Adrenal gland (tissue), 5 donors: ENCODE data around the gene CEP131.
"Not testable (repeated sequence)": the region's sequence is repeated elsewhere in the genome, so short reads cannot be mapped to it uniquely, and the experiment has no call there.

ENCODE experiments used
- POLR2A ChIP-seq, 2 donors: fragments of 450-650 bp; IDR thresholded peaks; one replicate each; pipeline ENCODE4 v1.6.1; 2017; ENCODE audit warnings: antibody characterized with exemption in 2 of 2, mild to moderate bottlenecking in 2 of 2, moderate library complexity in 1 of 2
- TF ChIP-seq, protein P1 (sequence below), 6 experiments: fragments of 450-650 bp in 4 of 6; fragments of 200-600 bp in 2 of 6; sonication (generic) in 1 of 6; IDR thresholded peaks; 1 replicate in 5 of 6; 2 replicates in 1 of 6; pipeline versions ENCODE4 v1.5.1 to v1.8.0; 2016 to 2021; ENCODE audit warnings: antibody characterized with exemption in 6 of 6, mild to moderate bottlenecking in 2 of 6, moderate library complexity in 1 of 6
- donor health status: DM: no; HTN: no; CAD: no.

DNA sequence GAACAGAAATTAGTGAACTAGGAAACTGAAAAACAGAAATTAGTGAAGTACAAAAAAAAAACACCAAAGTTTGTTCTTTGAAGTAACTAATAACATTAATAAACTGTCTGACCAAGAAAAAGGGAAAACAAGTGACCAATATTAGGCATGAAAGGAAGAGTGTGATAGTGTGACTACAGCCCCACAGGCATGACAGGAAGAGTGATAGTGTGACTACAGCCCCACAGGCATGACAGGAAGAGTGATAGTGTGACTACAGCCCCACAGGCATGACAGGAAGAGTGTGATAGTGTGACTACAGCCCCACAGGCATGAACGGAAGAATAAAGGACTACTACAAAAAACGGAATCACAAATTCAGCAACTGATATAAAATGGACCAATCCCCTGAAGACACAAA is 4.9 kb upstream of the CEP131 start:
- TF ChIP-seq, protein P1, sequence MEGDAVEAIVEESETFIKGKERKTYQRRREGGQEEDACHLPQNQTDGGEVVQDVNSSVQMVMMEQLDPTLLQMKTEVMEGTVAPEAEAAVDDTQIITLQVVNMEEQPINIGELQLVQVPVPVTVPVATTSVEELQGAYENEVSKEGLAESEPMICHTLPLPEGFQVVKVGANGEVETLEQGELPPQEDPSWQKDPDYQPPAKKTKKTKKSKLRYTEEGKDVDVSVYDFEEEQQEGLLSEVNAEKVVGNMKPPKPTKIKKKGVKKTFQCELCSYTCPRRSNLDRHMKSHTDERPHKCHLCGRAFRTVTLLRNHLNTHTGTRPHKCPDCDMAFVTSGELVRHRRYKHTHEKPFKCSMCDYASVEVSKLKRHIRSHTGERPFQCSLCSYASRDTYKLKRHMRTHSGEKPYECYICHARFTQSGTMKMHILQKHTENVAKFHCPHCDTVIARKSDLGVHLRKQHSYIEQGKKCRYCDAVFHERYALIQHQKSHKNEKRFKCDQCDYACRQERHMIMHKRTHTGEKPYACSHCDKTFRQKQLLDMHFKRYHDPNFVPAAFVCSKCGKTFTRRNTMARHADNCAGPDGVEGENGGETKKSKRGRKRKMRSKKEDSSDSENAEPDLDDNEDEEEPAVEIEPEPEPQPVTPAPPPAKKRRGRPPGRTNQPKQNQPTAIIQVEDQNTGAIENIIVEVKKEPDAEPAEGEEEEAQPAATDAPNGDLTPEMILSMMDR (IDR thresholded peaks at IDR 0.05), result not testable (repeated sequence)
- TF ChIP-seq POLR2A (IDR thresholded peaks at IDR 0.05), result not testable (repeated sequence)
